Stromal cell of bone marrow (primary cell): ENCODE results near the gene NUTM2G.
"Not testable (repeated sequence)": the region's sequence is repeated elsewhere in the genome, so short reads cannot be mapped to it uniquely, and the experiment has no call there.

Source experiments
- DNase-seq: peaks from one replicate; pipeline ENCODE4 v3.0.0-alpha.2; 2012; ENCODE audit warnings: low read depth

NUTM2G gene

DNA sequence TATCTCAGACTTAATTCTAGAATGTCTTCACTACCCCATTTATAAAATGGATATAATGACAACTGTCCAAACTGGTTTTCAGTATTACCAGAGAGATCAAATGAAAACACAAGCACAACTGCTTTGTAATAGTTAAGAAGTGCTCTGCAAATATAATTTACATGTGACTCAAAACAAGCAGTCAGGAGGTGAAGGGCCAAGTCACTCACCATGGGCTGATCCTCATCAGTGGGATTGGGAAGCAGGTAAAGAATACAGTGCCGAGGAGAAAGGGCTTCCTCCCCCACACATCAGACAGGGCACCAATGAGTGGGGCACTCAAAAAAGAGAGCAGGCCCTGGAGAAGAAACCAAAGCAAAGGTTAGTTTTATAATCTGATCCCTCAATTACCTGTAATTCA lies 20.7 kb downstream of the NUTM2G start:
- DNase-seq, result not testable (repeated sequence)

DNA sequence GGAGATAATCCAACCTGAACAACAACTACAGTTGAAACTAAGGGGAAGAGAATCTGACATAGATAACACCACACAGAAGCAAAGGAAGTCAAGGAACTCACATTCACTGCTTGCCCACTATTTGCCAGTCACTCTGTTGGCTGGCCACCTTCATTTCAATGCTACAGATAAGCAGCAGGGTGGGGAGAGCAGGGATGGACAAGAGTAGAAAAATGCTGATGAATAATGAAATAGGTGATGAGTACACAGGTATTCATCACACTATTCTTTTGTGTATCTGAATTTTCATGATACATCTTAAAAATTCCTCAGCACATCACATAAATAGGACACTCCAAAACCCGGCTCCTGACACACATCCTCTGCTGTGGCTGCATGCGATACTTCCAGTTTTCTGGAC lies 21.9 kb downstream of the NUTM2G start:
- not testable (repeated sequence) for DNase-seq

DNA sequence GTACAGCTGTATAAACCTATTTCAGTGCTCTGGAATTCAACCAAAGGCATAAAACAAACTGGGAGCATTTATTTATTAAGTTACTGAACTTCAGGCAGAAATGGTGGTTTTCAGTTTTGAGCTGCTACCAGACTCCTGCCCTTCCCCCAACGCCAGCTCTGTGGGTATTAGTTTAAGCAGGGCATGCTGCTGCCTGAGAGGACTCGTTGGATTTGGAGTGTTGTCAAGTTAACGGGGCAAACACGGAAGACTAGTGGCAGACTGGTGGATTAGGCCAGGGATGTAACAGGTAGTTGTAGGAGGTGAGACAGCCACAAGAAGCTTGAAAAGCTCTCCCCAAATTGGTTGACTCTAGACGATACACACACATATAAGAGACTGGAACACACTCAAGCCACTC lies 38.9 kb downstream of the NUTM2G start:
- not testable (repeated sequence) for DNase-seq

DNA sequence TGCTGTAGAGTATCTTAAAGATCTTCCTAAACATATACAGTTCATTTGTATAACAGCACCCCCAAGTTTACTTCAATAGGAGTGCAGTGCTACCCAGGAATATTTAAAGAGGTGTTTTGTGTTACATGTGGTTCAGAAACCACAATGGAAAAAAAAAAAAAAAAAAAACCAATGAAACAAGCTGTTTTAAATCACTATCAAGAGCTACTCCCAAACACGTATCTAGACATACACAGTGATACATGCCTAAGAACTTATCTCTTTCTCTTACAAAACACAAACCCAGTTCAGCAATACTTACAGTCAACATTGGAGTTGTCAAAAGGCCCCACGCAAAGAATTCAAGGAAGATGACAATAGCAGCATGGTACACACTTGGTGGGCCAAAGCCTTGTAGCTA lies 43.9 kb downstream of the NUTM2G start:
- DNase-seq, result not testable (repeated sequence)

DNA sequence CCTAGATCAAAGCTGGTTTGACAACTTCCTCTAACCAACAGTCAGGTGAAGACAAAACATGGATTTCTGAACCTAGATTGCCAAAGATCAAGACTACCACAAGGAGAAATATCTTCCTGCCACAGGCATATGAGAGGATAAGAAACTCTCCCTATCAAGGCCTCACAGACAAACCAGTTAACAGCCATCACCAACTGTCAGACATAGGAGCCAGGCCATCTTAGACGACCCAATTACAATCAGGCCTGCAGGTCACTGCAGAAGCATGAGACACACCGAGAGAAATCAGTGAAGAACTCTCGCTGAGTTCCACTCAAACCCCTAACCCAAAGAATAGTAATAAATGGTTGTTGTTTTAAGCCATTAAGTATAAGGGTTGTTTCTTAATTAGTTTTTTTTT lies 45.4 kb downstream of the NUTM2G start:
- DNase-seq, result not testable (repeated sequence)

DNA sequence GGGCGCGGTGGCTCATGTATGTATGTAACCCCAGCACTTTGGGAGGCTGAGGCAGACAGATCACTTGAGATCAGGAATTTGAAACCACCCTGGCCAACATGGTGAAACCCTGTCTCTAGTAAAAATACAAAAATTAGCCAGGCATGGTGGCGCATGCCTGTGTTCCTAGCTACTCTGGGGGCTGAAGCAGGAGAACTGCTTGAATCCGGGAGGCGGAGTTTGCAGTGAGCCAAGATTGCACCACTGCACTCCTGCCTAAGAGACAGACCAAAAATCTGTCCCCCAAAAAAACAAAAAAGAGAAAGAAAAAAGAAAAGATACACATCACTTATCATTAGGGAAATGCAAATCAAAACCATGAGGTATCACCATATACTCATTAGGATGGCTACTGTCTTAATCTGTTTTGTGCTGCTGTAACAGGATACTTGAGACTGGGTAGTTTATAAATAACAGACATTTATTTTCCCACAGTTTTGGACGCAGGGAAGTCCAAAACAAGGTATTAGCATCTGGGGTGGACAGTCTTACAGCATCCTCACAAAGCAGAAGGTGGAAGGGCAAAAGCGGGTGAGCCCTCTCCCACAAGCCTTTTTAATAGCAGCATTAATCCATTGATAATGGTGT lies 55.0 kb downstream of the NUTM2G start:
- not testable (repeated sequence) for DNase-seq

DNA sequence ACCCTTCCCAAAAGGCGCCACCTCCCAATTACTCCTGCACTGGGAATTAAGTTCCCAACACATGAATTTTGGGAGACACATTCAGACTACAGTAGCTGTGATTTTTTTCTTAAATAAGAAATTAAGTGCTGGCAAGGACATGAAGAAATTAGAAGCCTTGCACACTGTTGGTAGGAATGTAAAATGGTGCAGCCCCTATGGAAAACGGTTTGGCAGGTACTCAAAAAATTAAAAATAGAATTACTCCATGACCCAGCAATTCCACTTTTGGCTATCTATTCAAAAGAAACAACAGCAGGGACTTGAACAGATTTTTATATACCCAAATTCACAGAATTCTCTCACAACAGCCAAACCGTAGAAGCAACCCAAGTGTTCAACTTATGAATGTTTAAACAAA lies 55.5 kb downstream of the NUTM2G start:
- DNase-seq, result not testable (repeated sequence)

DNA sequence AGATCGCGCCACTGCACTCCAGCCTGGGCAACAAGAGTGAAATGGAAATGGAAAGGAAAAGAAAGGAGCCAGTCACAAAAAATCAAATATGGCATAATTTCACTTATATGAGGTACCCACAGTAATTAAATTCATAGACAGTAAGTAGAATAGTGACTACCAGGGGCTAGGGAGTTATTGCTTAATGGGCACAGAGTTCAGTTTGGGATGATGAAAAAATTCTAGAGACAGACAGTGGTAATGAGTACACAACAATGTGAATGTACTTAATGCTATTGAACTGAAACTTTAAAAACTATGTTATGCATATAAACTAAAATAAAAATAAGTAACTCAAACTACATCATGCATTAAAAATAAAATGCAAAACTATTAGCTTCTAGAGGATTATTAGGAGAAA lies 56.2 kb downstream of the NUTM2G start:
- not testable (repeated sequence) for DNase-seq
